ENCODE results near the gene TNRC18.

The TNRC18 gene

DNA sequence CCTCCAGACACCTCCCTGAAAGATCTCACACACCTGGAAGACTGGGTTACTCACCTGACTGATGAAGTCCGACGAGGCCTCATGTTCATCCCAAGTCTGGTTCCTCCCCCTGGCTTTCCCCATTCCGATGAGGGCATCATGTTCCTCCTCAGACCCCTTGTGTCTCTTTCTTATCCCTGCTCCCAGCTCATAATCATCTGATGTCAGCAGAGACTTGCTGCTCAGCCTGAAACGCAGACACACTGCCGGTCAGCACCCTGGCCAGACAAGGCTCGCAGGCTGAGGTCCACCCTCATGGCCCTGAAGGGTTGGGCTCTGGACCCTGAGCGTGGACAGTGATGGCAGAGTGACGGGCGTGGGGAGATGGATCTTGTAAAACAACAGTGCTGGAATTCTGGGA is 64.3 kb downstream of the TNRC18 start:
- Histone ChIP-seq H3F3A (ENCODE audit: insufficient read depth) (no peaks in the 10 kb centered on the region), H3K4me2 (ENCODE audit: low read depth, low read length, poor library complexity, severe bottlenecking) (no peak overlapping the region), H2AFZ (ENCODE audit: low read depth, low read length, severe bottlenecking) (no peak overlapping the region), H3K4me3 (ENCODE audit: insufficient read depth, low read length, poor library complexity, severe bottlenecking) (no peak overlapping the region), H3K36me3 (ENCODE audit: low read length) (peaks cover 3% of the 10 kb centered on the region; the same call in 1 of the 2 replicates), H3K27me3 (ENCODE audit: low read length) (no peaks in the 10 kb centered on the region), H3K27ac (ENCODE audit: low read depth, low read length) (no peak overlapping the region), H3K9ac (ENCODE audit: low read length) (no peak overlapping the region), H3K9me3 (ENCODE audit: insufficient read depth, low read length) (no peaks in the 10 kb centered on the region), H3K9me2 (replicated peaks; ENCODE audit: insufficient read depth, low read length) (no peaks in the 10 kb centered on the region), H3K79me2 (ENCODE audit: insufficient read depth, low read length) (peaks cover 12% of the 10 kb centered on the region), H4K20me1 (ENCODE audit: low read depth, low read length) (no peaks in the 10 kb centered on the region)
- TF ChIP-seq, protein P1, sequence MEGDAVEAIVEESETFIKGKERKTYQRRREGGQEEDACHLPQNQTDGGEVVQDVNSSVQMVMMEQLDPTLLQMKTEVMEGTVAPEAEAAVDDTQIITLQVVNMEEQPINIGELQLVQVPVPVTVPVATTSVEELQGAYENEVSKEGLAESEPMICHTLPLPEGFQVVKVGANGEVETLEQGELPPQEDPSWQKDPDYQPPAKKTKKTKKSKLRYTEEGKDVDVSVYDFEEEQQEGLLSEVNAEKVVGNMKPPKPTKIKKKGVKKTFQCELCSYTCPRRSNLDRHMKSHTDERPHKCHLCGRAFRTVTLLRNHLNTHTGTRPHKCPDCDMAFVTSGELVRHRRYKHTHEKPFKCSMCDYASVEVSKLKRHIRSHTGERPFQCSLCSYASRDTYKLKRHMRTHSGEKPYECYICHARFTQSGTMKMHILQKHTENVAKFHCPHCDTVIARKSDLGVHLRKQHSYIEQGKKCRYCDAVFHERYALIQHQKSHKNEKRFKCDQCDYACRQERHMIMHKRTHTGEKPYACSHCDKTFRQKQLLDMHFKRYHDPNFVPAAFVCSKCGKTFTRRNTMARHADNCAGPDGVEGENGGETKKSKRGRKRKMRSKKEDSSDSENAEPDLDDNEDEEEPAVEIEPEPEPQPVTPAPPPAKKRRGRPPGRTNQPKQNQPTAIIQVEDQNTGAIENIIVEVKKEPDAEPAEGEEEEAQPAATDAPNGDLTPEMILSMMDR (IDR thresholded peaks at IDR 0.05; ENCODE audit: insufficient read depth, low read length, poor library complexity, severe bottlenecking), result no peak
- TF ChIP-seq EZH2phosphoT487 (conservative IDR thresholded peaks at IDR 0.05; ENCODE audit: low read length), result no peak

DNA sequence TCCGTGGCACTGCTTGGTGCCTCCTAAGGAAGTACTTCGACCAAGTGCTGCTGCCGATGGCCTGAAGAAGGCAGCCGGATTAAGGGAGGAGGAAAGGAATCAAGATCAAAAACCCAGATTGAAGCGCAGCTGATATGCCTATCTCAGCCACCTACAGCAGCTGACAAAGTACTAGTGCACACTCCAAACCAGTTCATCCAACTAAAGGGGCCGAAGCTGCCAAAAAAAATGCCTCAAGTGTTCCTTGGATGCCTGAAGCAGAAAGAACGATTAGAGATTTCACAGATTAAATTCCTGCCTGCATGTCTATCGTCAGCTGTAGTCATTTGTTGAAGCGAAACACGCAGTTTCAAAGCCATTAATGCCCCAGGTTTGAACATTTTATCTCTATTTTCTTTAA is 65.7 kb downstream of the TNRC18 start:
- Histone ChIP-seq H4K20me1 (ENCODE audit: low read depth, low read length) (no peaks in the 10 kb centered on the region; the same call in 1 of the 2 replicates), H2AFZ (ENCODE audit: low read depth, low read length, severe bottlenecking) (no peak overlapping the region), H3K9ac (ENCODE audit: low read length) (no peak overlapping the region), H3K36me3 (ENCODE audit: low read length) (peaks cover 3% of the 10 kb centered on the region; the same call in 1 of the 2 replicates), H3K9me2 (replicated peaks; ENCODE audit: insufficient read depth, low read length) (no peaks in the 10 kb centered on the region), H3K9me3 (ENCODE audit: insufficient read depth, low read length) (no peaks in the 10 kb centered on the region), H3F3A (ENCODE audit: insufficient read depth) (no peaks in the 10 kb centered on the region), H3K4me3 (ENCODE audit: insufficient read depth, low read length, poor library complexity, severe bottlenecking) (no peak overlapping the region), H3K79me2 (ENCODE audit: insufficient read depth, low read length) (peaks cover 11% of the 10 kb centered on the region), H3K27ac (ENCODE audit: low read depth, low read length) (no peak overlapping the region), H3K4me2 (ENCODE audit: low read depth, low read length, poor library complexity, severe bottlenecking) (no peak overlapping the region), H3K27me3 (ENCODE audit: low read length) (no peaks in the 10 kb centered on the region)
- TF ChIP-seq EZH2phosphoT487 (conservative IDR thresholded peaks at IDR 0.05; ENCODE audit: low read length), result no peak
- TF ChIP-seq, protein P1 (IDR thresholded peaks at IDR 0.05; ENCODE audit: insufficient read depth, low read length, poor library complexity, severe bottlenecking), result no peak

GRCh38 chr7:5356751-5357119 is 66.9 kb downstream of the TNRC18 start:
- Histone ChIP-seq H3K79me2 (ENCODE audit: insufficient read depth, low read length) (peaks cover 17% of the 10 kb centered on the region), H3K9me2 (replicated peaks; ENCODE audit: insufficient read depth, low read length) (no peaks in the 10 kb centered on the region), H4K20me1 (ENCODE audit: low read depth, low read length) (no peaks in the 10 kb centered on the region; the same call in 1 of the 2 replicates), H2AFZ (ENCODE audit: low read depth, low read length, severe bottlenecking) (no peak overlapping the region), H3K4me3 (ENCODE audit: insufficient read depth, low read length, poor library complexity, severe bottlenecking) (no peak overlapping the region), H3K36me3 (ENCODE audit: low read length) (no peaks in the 10 kb centered on the region), H3K4me2 (ENCODE audit: low read depth, low read length, poor library complexity, severe bottlenecking) (no peak overlapping the region), H3F3A (ENCODE audit: insufficient read depth) (no peaks in the 10 kb centered on the region), H3K27ac (ENCODE audit: low read depth, low read length) (no peak overlapping the region), H3K27me3 (ENCODE audit: low read length) (no peaks in the 10 kb centered on the region), H3K9me3 (ENCODE audit: insufficient read depth, low read length) (no peaks in the 10 kb centered on the region), H3K9ac (ENCODE audit: low read length) (no peak overlapping the region)
- TF ChIP-seq, protein P1 (IDR thresholded peaks at IDR 0.05; ENCODE audit: insufficient read depth, low read length, poor library complexity, severe bottlenecking), result no peak
- TF ChIP-seq EZH2phosphoT487 (conservative IDR thresholded peaks at IDR 0.05; ENCODE audit: low read length), result no peak

Measured in SU-DHL-6 (cell line).